B cell (primary cell): ENCODE results near the gene ANKRD30A. TPM values are rescaled to one million over a fixed set of nuclear protein-coding genes. Genes with fewer than 3 reads are reported as not detected.

ENCODE experiments used
- ATAC-seq: fragments of 200-7000 bp; cut with Tn5 transposase; one replicate; pipeline ENCODE4 v1.10.0; 2021; ENCODE audit warnings: low read depth, mild to moderate bottlenecking, moderate number of reproducible peaks, moderate library complexity
- CTCF ChIA-PET: fragments of 350-600 bp; sonication (Branson Sonifier 250); formaldehyde crosslinking; loops from one replicate; lab custom pipeline; 2021; ENCODE audit warnings: antibody characterized with exemption, inconsistent platforms; lab: Charles Lee
- POLR2A ChIA-PET: fragments of 350-600 bp; sonication (Branson Sonifier 250); formaldehyde crosslinking; loops from one replicate; lab custom pipeline; 2021; ENCODE audit warnings: antibody characterized with exemption; lab: Charles Lee
- DNase-seq: peaks from one replicate; pipeline ENCODE4 v3.0.0; 2013
- H2AFZ ChIP-seq: 2 replicates; pipeline ENCODE4 v1.6.1; 2012; ENCODE audit warnings: mild to moderate bottlenecking, low read depth, low read length; ENCODE audit not compliant: insufficient read depth, poor library complexity, severe bottlenecking
- H3K27ac ChIP-seq, 2 donors: 1 replicate in 1 of 2; 2 replicates in 1 of 2; pipeline ENCODE4 v1.5.1; 2012 to 2013; ENCODE audit warnings: low read length in 2 of 2, mild to moderate bottlenecking in 2 of 2, moderate library complexity in 1 of 2
- H3K27me3 ChIP-seq, 4 experiments: fragments of 200-600 bp in 1 of 4; sonication (generic) in 1 of 4; replicated peaks in 1 of 4; 1 replicate in 2 of 4; 2 replicates in 2 of 4; pipeline versions ENCODE4 v1.6.1 to v1.7.0; 2013 to 2016; ENCODE audit warnings: low read length in 3 of 4, mild to moderate bottlenecking in 2 of 4, mixed read lengths in 1 of 4, moderate library complexity in 1 of 4; ENCODE audit not compliant: insufficient read depth in 4 of 4, control insufficient read depth in 3 of 4; ENCODE audit errors: control extremely low read depth in 1 of 4
- H3K36me3 ChIP-seq, 2 experiments: replicated peaks in 1 of 2; 1 replicate in 1 of 2; 2 replicates in 1 of 2; pipeline versions ENCODE4 v1.6.1 to v1.7.1; 2013; ENCODE audit warnings: low read length in 1 of 2; ENCODE audit not compliant: insufficient read depth in 2 of 2, control insufficient read depth in 1 of 2; ENCODE audit errors: control extremely low read depth in 1 of 2, extremely low read depth in 1 of 2
- H3K4me1 ChIP-seq, 2 donors: fragments of 200-600 bp in 1 of 2; sonication (generic) in 1 of 2; 1 replicate in 1 of 2; 2 replicates in 1 of 2; pipeline versions ENCODE4 v1.5.1 to v1.6.1; 2013 to 2017; ENCODE audit warnings: low read length in 2 of 2; ENCODE audit not compliant: control insufficient read depth in 2 of 2, insufficient read depth in 2 of 2
- H3K4me2 ChIP-seq: replicated peaks from 2 replicates; pipeline ENCODE3; 2012; ENCODE audit warnings: mild to moderate bottlenecking, low read depth, low read length; ENCODE audit not compliant: poor library complexity, severe bottlenecking
- H3K4me3 ChIP-seq, 5 experiments: fragments of 200-600 bp in 1 of 5; sonication (generic) in 1 of 5; 1 replicate in 3 of 5; 2 replicates in 2 of 5; pipeline versions ENCODE4 v1.5.1 to v1.7.0; 2011 to 2016; ENCODE audit warnings: low read length in 4 of 5, mild to moderate bottlenecking in 4 of 5, low read depth in 2 of 5, control low read depth in 1 of 5, moderate library complexity in 1 of 5; ENCODE audit not compliant: insufficient read depth in 1 of 5; ENCODE audit errors: control extremely low read depth in 1 of 5, extremely low read depth in 1 of 5
- H3K79me2 ChIP-seq: fragments of 200-600 bp; sonication (generic); one replicate; pipeline ENCODE4 v1.6.0; 2016; ENCODE audit warnings: low read length; ENCODE audit not compliant: control insufficient read depth, insufficient read depth
- H3K9ac ChIP-seq: fragments of 200-600 bp; sonication (generic); 2 replicates; pipeline ENCODE4 v1.6.1; 2017; ENCODE audit warnings: mild to moderate bottlenecking, low read length, moderate library complexity
- H3K9me3 ChIP-seq, 3 donors: one replicate each; pipeline versions ENCODE4 v1.6.1 to v1.7.1; 2013; ENCODE audit warnings: low read length in 2 of 3; ENCODE audit not compliant: control insufficient read depth in 2 of 3, insufficient read depth in 1 of 3; ENCODE audit errors: control extremely low read depth in 1 of 3
- H4K20me1 ChIP-seq: 2 replicates; pipeline ENCODE4 v1.6.0; 2012; ENCODE audit warnings: mild to moderate bottlenecking, low read length; ENCODE audit not compliant: insufficient read depth, control insufficient read depth, poor library complexity, severe bottlenecking
- H3K27ac Mint-ChIP-seq: one replicate; pipeline ENCODE4 v1.8.0; 2021; ENCODE audit warnings: mixed read lengths
- H3K27me3 Mint-ChIP-seq: one replicate; pipeline ENCODE4 v1.8.0; 2021; ENCODE audit warnings: mixed read lengths
- H3K4me1 Mint-ChIP-seq: one replicate; pipeline ENCODE4 v1.8.0; 2021; ENCODE audit warnings: mixed read lengths
- H3K4me3 Mint-ChIP-seq: one replicate; pipeline ENCODE4 v1.8.0; 2021; ENCODE audit warnings: mixed read lengths
- H3K9me3 Mint-ChIP-seq: one replicate; pipeline ENCODE4 v1.8.0; 2022; ENCODE audit warnings: mixed read lengths; ENCODE audit not compliant: insufficient read depth
- EZH2 ChIP-seq: IDR thresholded peaks from 2 replicates; pipeline ENCODE4 v1.6.1; 2012; ENCODE audit warnings: borderline replicate concordance, low read depth, mild to moderate bottlenecking, moderate library complexity, low read length; ENCODE audit not compliant: insufficient read depth, poor library complexity, severe bottlenecking
- WGBS: methylation state at CpG from one replicate; pipeline ENCODE4 v1.1.5; 2013; ENCODE audit warnings: missing lambda C conversion rate; ENCODE audit not compliant: insufficient coverage; 5-methylcytosine and 5-hydroxymethylcytosine counted together
- intact Hi-C: fragments of 100-400 bp; cut with micrococcal nuclease; formaldehyde crosslinking; loops from one replicate; pipeline ENCODE4 v1.10.0; 2022
- polyA plus RNA-seq: library from polyadenylated mRNA; depleted of rRNA; stranded (reverse); fragments of >200 nt; gene quantifications from 2 replicates; pipeline ENCODE4 v1.2.3, GENCODE V29; 2012
- small RNA-seq: library from RNA; depleted of rRNA; stranded (forward); fragments of <200 nt; gene quantifications from one replicate; pipeline ENCODE3, GENCODE V24; 2012; ENCODE audit warnings: low replicate concordance, low read depth; ENCODE audit not compliant: insufficient read length
- total RNA-seq, 2 donors: library from RNA; stranded (reverse); fragments of 120-200 nt in 1 of 2; gene quantifications; 1 replicate in 1 of 2; 2 replicates in 1 of 2; pipeline versions ENCODE4 v1.2.3 to v1.2.4, GENCODE V29; 2013 to 2022
- TF ChIP-seq, protein P1 (sequence below): fragments of 200-600 bp; IDR thresholded peaks from one replicate; pipeline ENCODE4 v1.8.0; 2022; ENCODE audit warnings: antibody characterized with exemption, mild to moderate bottlenecking

Gene ANKRD30A
- total and polyA plus RNA-seq, 2 donors (not counting 1 experiment from before 2014, with no cell fraction given): not detected

DNA sequence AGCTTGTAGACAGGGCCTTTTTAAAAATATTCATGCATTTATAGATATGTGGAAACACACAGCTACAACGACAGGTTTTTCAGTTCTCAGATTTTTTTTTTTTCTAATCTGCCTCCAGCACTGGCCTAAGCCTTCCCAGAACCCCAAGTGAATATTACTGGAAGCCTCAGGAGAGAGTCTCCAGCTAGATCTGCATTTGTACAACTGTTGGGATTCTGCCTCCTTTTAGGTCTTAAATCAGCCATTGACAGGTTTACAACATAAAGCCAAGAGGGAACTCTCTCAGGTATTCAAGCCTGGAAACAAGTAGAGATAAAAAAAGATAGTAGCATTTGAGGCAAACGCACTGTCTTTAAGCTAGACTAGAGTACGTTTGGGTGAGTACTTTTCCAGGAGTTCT, 275.8 kb downstream of the ANKRD30A start:
- Histone ChIP-seq H3K4me3 (no peak overlapping the region), H3K27ac (no peak overlapping the region), H4K20me1 (no peaks in the 10 kb centered on the region), H3K79me2 (no peaks in the 10 kb centered on the region), H3K4me1 (no peaks in the 10 kb centered on the region), H2AFZ (no peak overlapping the region), H3K4me2 (no peak overlapping the region), H3K9me3 (peaks cover 0 to 4% (median 0%) of the 10 kb centered on the region in 3 donors), H3K36me3 (no peaks in the 10 kb centered on the region), H3K27me3 (no peaks in the 10 kb centered on the region), H3K9ac (no peak overlapping the region)
- intact Hi-C loops: no loop called here
- ChIA-PET POLR2A (no interaction called here), CTCF (no interaction called here)
- no peak overlapping the region for H3K27ac Mint-ChIP-seq
- 85% methylated on average over 2 of the region's 3 CpGs for WGBS
- no peak overlapping the region for H3K4me3 Mint-ChIP-seq
- TF ChIP-seq, protein P1, sequence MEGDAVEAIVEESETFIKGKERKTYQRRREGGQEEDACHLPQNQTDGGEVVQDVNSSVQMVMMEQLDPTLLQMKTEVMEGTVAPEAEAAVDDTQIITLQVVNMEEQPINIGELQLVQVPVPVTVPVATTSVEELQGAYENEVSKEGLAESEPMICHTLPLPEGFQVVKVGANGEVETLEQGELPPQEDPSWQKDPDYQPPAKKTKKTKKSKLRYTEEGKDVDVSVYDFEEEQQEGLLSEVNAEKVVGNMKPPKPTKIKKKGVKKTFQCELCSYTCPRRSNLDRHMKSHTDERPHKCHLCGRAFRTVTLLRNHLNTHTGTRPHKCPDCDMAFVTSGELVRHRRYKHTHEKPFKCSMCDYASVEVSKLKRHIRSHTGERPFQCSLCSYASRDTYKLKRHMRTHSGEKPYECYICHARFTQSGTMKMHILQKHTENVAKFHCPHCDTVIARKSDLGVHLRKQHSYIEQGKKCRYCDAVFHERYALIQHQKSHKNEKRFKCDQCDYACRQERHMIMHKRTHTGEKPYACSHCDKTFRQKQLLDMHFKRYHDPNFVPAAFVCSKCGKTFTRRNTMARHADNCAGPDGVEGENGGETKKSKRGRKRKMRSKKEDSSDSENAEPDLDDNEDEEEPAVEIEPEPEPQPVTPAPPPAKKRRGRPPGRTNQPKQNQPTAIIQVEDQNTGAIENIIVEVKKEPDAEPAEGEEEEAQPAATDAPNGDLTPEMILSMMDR: no peak
- no peak for TF ChIP-seq EZH2
- H3K9me3 Mint-ChIP-seq: no peaks in the 10 kb centered on the region
- DNase-seq (no peak), ATAC-seq (no peak)
- no peaks in the 10 kb centered on the region for H3K27me3 Mint-ChIP-seq
- no peaks in the 10 kb centered on the region for H3K4me1 Mint-ChIP-seq

DNA sequence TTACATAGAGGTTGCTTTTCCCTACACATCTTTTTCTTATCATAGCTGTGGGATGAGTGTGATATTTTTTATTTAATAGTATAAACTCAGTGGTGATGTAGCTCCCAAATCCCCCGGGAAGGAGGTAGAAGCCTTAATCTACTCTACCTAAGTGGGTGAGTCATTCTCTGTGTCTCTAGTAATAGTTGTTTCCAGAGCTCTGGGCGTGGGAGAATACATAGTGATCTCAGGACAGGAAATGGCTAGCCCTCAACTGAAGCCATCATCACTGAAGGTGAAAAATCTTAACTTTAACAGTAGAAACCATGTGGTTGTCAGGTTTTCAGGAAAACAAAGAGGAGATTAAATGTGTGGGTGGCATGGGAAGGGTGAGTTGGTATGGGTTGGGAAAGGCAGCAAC, 278.4 kb downstream of the ANKRD30A start:
- H3K27me3 ChIP-seq: no peaks in the 10 kb centered on the region
- H4K20me1 ChIP-seq: no peaks in the 10 kb centered on the region
- ChIA-PET CTCF (no interaction called here), POLR2A (no interaction called here)
- H2AFZ ChIP-seq: no peak overlapping the region
- Mint-ChIP-seq H3K9me3 (peaks cover 10% of the 10 kb centered on the region), H3K4me3 (no peak overlapping the region), H3K27ac (no peak overlapping the region), H3K4me1 (no peaks in the 10 kb centered on the region), H3K27me3 (no peaks in the 10 kb centered on the region)
- H3K79me2 ChIP-seq: no peaks in the 10 kb centered on the region
- no peak for ATAC-seq
- no peak overlapping the region for H3K4me3 ChIP-seq
- no peak overlapping the region for H3K4me2 ChIP-seq
- no peaks in the 10 kb centered on the region for H3K36me3 ChIP-seq
- no peak for DNase-seq
- H3K27ac ChIP-seq: no peak overlapping the region
- WGBS: no CpG with 5 or more reads among the region's 2 CpGs
- intact Hi-C loops: loop anchor here (2.0 kb wide), 1 partner anchor 69 kb away; no protein-coding TSS in a partner anchor
- no peak overlapping the region for H3K9ac ChIP-seq
- H3K9me3 ChIP-seq: peaks cover 0 to 4% (median 0%) of the 10 kb centered on the region in 3 donors
- TF ChIP-seq, protein P1: no peak
- TF ChIP-seq EZH2: no peak
- H3K4me1 ChIP-seq: no peaks in the 10 kb centered on the region

Small RNA genes within 50 kb of the gene (small RNA-seq; reads per million reads assigned to genes)
- gene RF00019 (not detected), gene RN7SL314P (not detected), gene RNU6-811P (not detected)
